OCI-LY3 (cell line): Measurements from ENCODE around the gene BORCS5.

Source experiments
- H2AFZ ChIP-seq: fragments of 200-600, 300-600 bp; shearing (Covaris generic); 2 replicates; pipeline ENCODE4 v1.6.0; 2014; ENCODE audit warnings: antibody characterized with exemption, low read depth, low read length
- H3K27ac ChIP-seq: fragments of 200-600, 300-600 bp; sonication (generic); 2 replicates; pipeline ENCODE4 v1.5.1; 2014; ENCODE audit warnings: mild to moderate bottlenecking, low read length, moderate library complexity, mixed read lengths
- H3K27me3 ChIP-seq: fragments of 200-600, 300-600 bp; sonication (generic); 2 replicates; pipeline ENCODE4 v1.6.1; 2014; ENCODE audit warnings: low read depth, low read length, mixed read lengths
- H3K36me3 ChIP-seq: fragments of 200-600, 300-600 bp; sonication (generic); replicated peaks from 2 replicates; pipeline ENCODE3; 2014; ENCODE audit warnings: low read depth, low read length, mixed read lengths
- H3K4me1 ChIP-seq: fragments of 300-600, 200-600 bp; sonication (generic); 2 replicates; pipeline ENCODE4 v1.6.1; 2014; ENCODE audit warnings: low read length, mixed read lengths
- H3K4me2 ChIP-seq: fragments of 200-600, 300-600 bp; sonication (generic); 2 replicates; pipeline ENCODE4 v1.6.1; 2014; ENCODE audit warnings: low read length, mixed read lengths
- H3K4me3 ChIP-seq: fragments of 300-600, 200-600 bp; sonication (generic); 2 replicates; pipeline ENCODE4 v1.5.1; 2014; ENCODE audit warnings: antibody characterized with exemption, mild to moderate bottlenecking, low read length, moderate library complexity
- H3K79me2 ChIP-seq: fragments of 300-600, 200-600 bp; shearing (Covaris generic); 2 replicates; pipeline ENCODE4 v1.6.1; 2014; ENCODE audit warnings: mild to moderate bottlenecking, low read length, mixed read lengths
- H3K9ac ChIP-seq: fragments of 300-600, 200-600 bp; shearing (Covaris generic); 2 replicates; pipeline ENCODE4 v1.6.0; 2014; ENCODE audit warnings: mild to moderate bottlenecking, low read length, moderate library complexity
- H3K9me3 ChIP-seq: fragments of 200-600, 300-600 bp; shearing (Covaris generic); 2 replicates; pipeline ENCODE4 v1.6.1; 2014; ENCODE audit warnings: low read length, mixed read lengths; ENCODE audit not compliant: insufficient read depth
- H4K20me1 ChIP-seq: fragments of 200-600, 300-600 bp; sonication (generic); 2 replicates; pipeline ENCODE4 v1.6.1; 2016; ENCODE audit warnings: low read length, mixed read lengths; ENCODE audit not compliant: insufficient read depth
- CTCF ChIP-seq: fragments of 200-600, 300-600 bp; sonication (generic); IDR thresholded peaks from 2 replicates; pipeline ENCODE4 v1.5.1; 2014; ENCODE audit warnings: antibody characterized with exemption, low read length, low read depth
- EZH2phosphoT487 ChIP-seq: fragments of 200-600 bp; shearing (Covaris generic); IDR thresholded peaks from 2 replicates; pipeline ENCODE4 v1.6.1; 2018; ENCODE audit warnings: antibody characterized with exemption, mixed run types, low read depth

The BORCS5 gene

GRCh38 chr12:12423367-12423766 lies 66.5 kb downstream of the BORCS5 start:
- TF ChIP-seq CTCF, result no peak
- no peak for TF ChIP-seq EZH2phosphoT487

GRCh38 chr12:12425001-12425400 lies 68.1 kb downstream of the BORCS5 start:
- H4K20me1 ChIP-seq, result peaks cover 3% of the 10 kb centered on the region; the same call in 1 of the 2 replicates
- no peak overlapping the region for H3K4me3 ChIP-seq
- no peak overlapping the region for H3K4me2 ChIP-seq
- no peak overlapping the region for H3K27ac ChIP-seq
- no peak overlapping the region for H3K9ac ChIP-seq
- H2AFZ ChIP-seq, result no peak overlapping the region
- TF ChIP-seq CTCF (no peak), EZH2phosphoT487 (no peak)
- H3K9me3 ChIP-seq, result peaks cover 6% of the 10 kb centered on the region; the same call in 1 of the 2 replicates
- peaks cover 2% of the 10 kb centered on the region; the same call in 1 of the 2 replicates for H3K4me1 ChIP-seq
- peaks cover 2% of the 10 kb centered on the region for H3K36me3 ChIP-seq
- no peaks in the 10 kb centered on the region for H3K79me2 ChIP-seq
- no peaks in the 10 kb centered on the region for H3K27me3 ChIP-seq

More at GRCh38 chr12:12423367-12423766, 66.5 kb downstream of the BORCS5 start:
- Histone ChIP-seq H3K4me1 (no peaks in the 10 kb centered on the region), H3K4me2 (no peak overlapping the region), H4K20me1 (peaks cover 3% of the 10 kb centered on the region; the same call in 1 of the 2 replicates), H3K4me3 (no peak overlapping the region), H3K36me3 (peaks cover 2% of the 10 kb centered on the region), H3K79me2 (no peaks in the 10 kb centered on the region), H3K9ac (no peak overlapping the region), H3K27me3 (no peaks in the 10 kb centered on the region), H2AFZ (no peak overlapping the region), H3K27ac (no peak overlapping the region), H3K9me3 (peaks cover 6% of the 10 kb centered on the region; the same call in 1 of the 2 replicates)

GRCh38 chr12:12425616-12426015 lies 68.7 kb downstream of the BORCS5 start:
- H3K4me1 ChIP-seq, result peaks cover 2% of the 10 kb centered on the region; the same call in 1 of the 2 replicates
- H4K20me1 ChIP-seq, result peaks cover 3% of the 10 kb centered on the region; the same call in 1 of the 2 replicates
- peaks cover 2% of the 10 kb centered on the region for H3K36me3 ChIP-seq
- TF ChIP-seq CTCF (no peak), EZH2phosphoT487 (no peak)
- H3K9me3 ChIP-seq, result peaks cover 6% of the 10 kb centered on the region; the same call in 1 of the 2 replicates
- no peak overlapping the region for H3K4me3 ChIP-seq
- no peaks in the 10 kb centered on the region for H3K79me2 ChIP-seq
- H3K27me3 ChIP-seq, result no peaks in the 10 kb centered on the region
- H3K4me2 ChIP-seq, result no peak overlapping the region
- no peak overlapping the region for H3K9ac ChIP-seq
- no peak overlapping the region for H2AFZ ChIP-seq
- H3K27ac ChIP-seq, result no peak overlapping the region

GRCh38 chr12:12427568-12427967 lies 70.7 kb downstream of the BORCS5 start:
- peaks cover 2% of the 10 kb centered on the region; the same call in 1 of the 2 replicates for H3K4me1 ChIP-seq
- H3K9ac ChIP-seq, result no peak overlapping the region
- peaks cover 3% of the 10 kb centered on the region; the same call in 1 of the 2 replicates for H4K20me1 ChIP-seq
- no peak overlapping the region for H3K4me2 ChIP-seq
- H3K4me3 ChIP-seq, result no peak overlapping the region
- peaks cover 2% of the 10 kb centered on the region for H3K36me3 ChIP-seq
- H3K79me2 ChIP-seq, result no peaks in the 10 kb centered on the region
- peaks cover 6% of the 10 kb centered on the region; the same call in 1 of the 2 replicates for H3K9me3 ChIP-seq
- H2AFZ ChIP-seq, result no peak overlapping the region
- TF ChIP-seq EZH2phosphoT487, result no peak
- H3K27ac ChIP-seq, result no peak overlapping the region
- H3K27me3 ChIP-seq, result no peaks in the 10 kb centered on the region
